ENCODE measurements around the gene HEXIM2. TPM values are rescaled to one million over a fixed set of nuclear protein-coding genes. Genes with fewer than 3 reads are reported as not detected.
"Not testable (repeated sequence)": the region's sequence is repeated elsewhere in the genome, so short reads cannot be mapped to it uniquely, and the experiment has no call there.

HEXIM2 gene
- total and polyA plus RNA-seq, 2 of the 4 experiments (the other 2 are of a cell fraction): 4.5 to 6.1 TPM

DNA sequence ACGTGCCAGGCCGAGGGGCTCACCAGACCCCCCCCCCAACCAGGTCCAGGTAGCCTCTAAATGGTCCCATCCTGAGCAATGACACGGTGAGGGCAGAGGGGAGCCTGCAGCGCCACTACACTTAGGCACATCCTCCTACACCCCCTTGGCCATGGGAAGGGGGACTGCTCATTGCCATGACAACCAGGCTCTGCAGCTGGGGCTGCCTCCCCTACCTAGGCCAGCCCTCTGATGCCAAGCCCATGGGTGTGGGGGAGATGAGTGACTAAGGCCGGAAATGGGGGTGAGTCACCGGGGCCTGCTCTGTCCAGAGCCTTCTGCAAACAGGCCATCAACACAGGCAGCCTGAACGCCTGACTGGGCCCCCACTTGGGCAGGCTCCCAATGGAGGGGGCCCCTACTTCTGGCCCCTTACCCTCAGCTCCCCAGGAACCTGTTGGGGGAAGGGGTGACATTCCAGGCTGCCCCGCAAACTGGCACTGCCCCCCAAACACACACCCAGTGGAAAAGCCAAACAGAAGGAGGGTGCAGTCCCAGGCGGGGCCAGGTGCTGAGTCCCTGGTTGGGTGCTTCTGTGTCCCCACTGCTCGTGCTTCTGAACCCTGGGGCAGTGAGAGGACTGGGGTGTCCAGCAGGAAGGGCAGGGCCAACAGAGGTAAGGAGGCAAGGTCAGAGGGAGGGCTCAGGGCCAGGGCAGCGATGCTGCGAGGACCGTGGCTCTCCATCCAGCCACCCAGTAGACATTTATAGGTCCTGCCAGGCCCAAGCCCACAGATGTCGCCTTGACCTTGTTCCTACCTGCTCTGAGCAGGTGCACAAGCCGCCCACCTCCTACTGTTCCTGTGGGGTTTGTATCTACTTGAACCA is 37.5 kb upstream of the HEXIM2 start (continued):
- TF ChIP-seq CHD1 (IDR thresholded peaks at IDR 0.05; ENCODE audit: low read depth, low read length): no peak
- TF ChIP-seq FOS (IDR thresholded peaks at IDR 0.05; ENCODE audit: low read depth, low read length): peak; percentile 99
- 0 out of 2 replicates have a peak, but pooled peaks have one; percentile 25 for TF ChIP-seq NFE2L2 (IDR thresholded peaks at IDR 0.05; ENCODE audit: low read depth, low read length)

DNA sequence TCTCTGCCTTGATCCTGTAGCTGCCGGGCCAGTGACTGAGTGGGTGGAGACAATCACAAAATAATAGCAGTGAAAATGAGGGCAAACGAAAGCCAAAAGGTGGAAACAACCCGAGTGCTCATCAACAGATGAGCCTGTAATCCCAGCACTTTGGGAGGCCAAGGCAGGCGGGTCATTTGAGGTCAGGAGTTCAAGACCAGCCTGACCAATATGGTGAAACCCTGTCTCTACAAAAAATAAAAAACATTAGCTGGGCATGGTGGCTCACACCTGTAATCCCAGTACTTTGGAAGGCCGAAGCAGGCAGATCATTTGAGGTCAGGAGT is 36.9 kb upstream of the HEXIM2 start:
- ATAC-seq (ENCODE audit: low read depth); H4K20me1 ChIP-seq (ENCODE audit: insufficient read depth, low read length); H3K4me3 ChIP-seq (ENCODE audit: insufficient read depth, low read depth, low read length); H3K36me3 ChIP-seq (ENCODE audit: control insufficient read depth, insufficient read depth, low read length); in situ Hi-C loops (cut with MboI; ENCODE audit: low sequenced_read_pairs); H3K27me3 ChIP-seq (ENCODE audit: control insufficient read depth, insufficient read depth, low read length); DNase-seq; BruUV-seq (replicated peaks); dilution Hi-C loops (cut with HindIII; ENCODE audit: low sequenced_read_pairs, unreplicated experiment); intact Hi-C loops (cut with micrococcal nuclease); H3K9me3 ChIP-seq (ENCODE audit: control insufficient read depth, insufficient read depth, low read length): not testable (repeated sequence)
- peak overlapping the region; percentile 95 for H3K14ac ChIP-seq (replicated peaks; ENCODE audit: low read depth, low read length)
- H3K4me1 ChIP-seq (ENCODE audit: control insufficient read depth, insufficient read depth, low read length): peaks cover 39% of the 10 kb centered on the region
- peak overlapping the region; percentile 75; the same call in 1 of the 2 replicates for H3K56ac ChIP-seq (ENCODE audit: extremely low read depth, insufficient read depth, low read length)
- H2AK5ac ChIP-seq (ENCODE audit: low read depth, low read length): peak overlapping the region; percentile 100
- peak overlapping the region; percentile 97 for H3K18ac ChIP-seq (ENCODE audit: low read depth, low read length)
- H3K9me1 ChIP-seq (ENCODE audit: insufficient read depth, low read length): peaks cover 33% of the 10 kb centered on the region
- H2BK120ac ChIP-seq (ENCODE audit: low read depth, low read length): peak overlapping the region; percentile 100
- H3K23ac ChIP-seq (ENCODE audit: low read depth, low read length): peak overlapping the region; percentile 97
- H4K5ac ChIP-seq (ENCODE audit: low read depth, low read length): peak overlapping the region; percentile 99
- peak overlapping the region; percentile 92 to 95 for H4K8ac ChIP-seq (ENCODE audit: low read depth in 2 of 2, low read length in 2 of 2)
- peak overlapping the region; percentile 99 for H2BK5ac ChIP-seq (ENCODE audit: low read depth, low read length, poor library complexity, severe bottlenecking)
- H3K9ac ChIP-seq (ENCODE audit: low read depth, low read length): peak overlapping the region; percentile 46; the same call in 1 of the 2 replicates
- peak overlapping the region; percentile 95 for H2BK15ac ChIP-seq (ENCODE audit: low read depth, low read length)
- peak overlapping the region; percentile 74 for H2AFZ ChIP-seq (replicated peaks; ENCODE audit: low read length, poor library complexity)
- H3K79me1 ChIP-seq (ENCODE audit: low read depth in 1 of 2, low read length in 2 of 2): peaks cover 59 to 79% of the 10 kb centered on the region in 2 experiments
- peak overlapping the region; percentile 99 for H2BK20ac ChIP-seq (ENCODE audit: low read depth, low read length)
- peak overlapping the region; percentile 52; the same call in 1 of the 2 replicates for H3K4me2 ChIP-seq (ENCODE audit: low read depth, low read length)
- 69% methylated on average over 3 of the region's 5 CpGs; no CpG with 5 or more reads in 1 of the 2 experiments for WGBS, 2 experiments (ENCODE audit: extremely low coverage in 2 of 2, insufficient read length in 1 of 2)
- peak overlapping the region; percentile 99 for H2AK9ac ChIP-seq (replicated peaks; ENCODE audit: low read depth, low read length, poor library complexity)
- ChIA-PET CTCF (interaction anchor here (1.7 kb wide), 1 partner anchor 11 kb away, joined by 5 read pairs; the partner anchor contains the start of gene ACBD4), POLR2A (ENCODE audit: unreplicated experiment) (interaction anchor here (0.5 kb wide), 1 partner anchor 79 kb away, joined by 3 read pairs; no protein-coding TSS in a partner anchor)
- peak overlapping the region; percentile 98 for H3K27ac ChIP-seq (ENCODE audit: insufficient read depth, low read length)
- H3K4ac ChIP-seq (ENCODE audit: low read depth, low read length): peak overlapping the region; percentile 100
- peak overlapping the region; percentile 99 for H4K91ac ChIP-seq (ENCODE audit: insufficient read depth, low read depth, low read length)

All from IMR-90 (cell line).